Lower leg skin (tissue), 3 donors: ENCODE measurements around the gene TICAM2.
A peak's percentile ranks its signal among the peaks of the same experiment; 100 is the strongest.

ENCODE experiments used
- CTCF ChIP-seq, 3 donors: fragments of 450-650 bp; IDR thresholded peaks; one replicate each; pipeline ENCODE4 v1.5.1; 2016; ENCODE audit warnings: antibody characterized with exemption in 3 of 3, mild to moderate bottlenecking in 3 of 3, moderate library complexity in 2 of 3
- POLR2A ChIP-seq, 2 donors: fragments of 450-650 bp; IDR thresholded peaks; one replicate each; pipeline ENCODE4 v1.6.1; 2016 to 2017; ENCODE audit warnings: antibody characterized with exemption in 2 of 2, mild to moderate bottlenecking in 1 of 2, moderate library complexity in 1 of 2

GRCh38 chr5:115625579-115626444 is 23.5 kb upstream of the TICAM2 start, which contains the start of gene TMED7:
- TF ChIP-seq CTCF (IDR thresholded peaks at IDR 0.05) (no peak), POLR2A (IDR thresholded peaks at IDR 0.05) (peak in 1 of 2 donors; percentile 37)
